NCI-H82 treated with DMSO at 0.1 percent for 48 hours (cell line): Measurements from ENCODE around the gene GPR84.

Experiments used
- DNase-seq: peaks from one replicate; lab custom pipeline; 2025; ENCODE audit not compliant: unreplicated experiment; lab: John Stamatoyannopoulos, UW

GPR84 gene

GRCh38 chr12:54374562-54375258 lies 10.4 kb upstream of the GPR84 start:
- no peak for DNase-seq

GRCh38 chr12:54373649-54374561 lies 9.6 kb upstream of the GPR84 start:
- no peak for DNase-seq

- DNase-seq = no peak
These were observed 8.0 kb upstream of the GPR84 start for GRCh38 chr12:54372113-54372806.

GRCh38 chr12:54371328-54372112 lies 7.2 kb upstream of the GPR84 start:
- no peak for DNase-seq

GRCh38 chr12:54370171-54370730 lies 6.0 kb upstream of the GPR84 start:
- no peak for DNase-seq

GRCh38 chr12:54369597-54370131 lies 5.4 kb upstream of the GPR84 start:
- no peak for DNase-seq

GRCh38 chr12:54368709-54369596 lies 4.7 kb upstream of the GPR84 start:
- peak; percentile 72 for DNase-seq

- no peak for DNase-seq
These were observed 3.9 kb upstream of the GPR84 start for GRCh38 chr12:54368025-54368708.

- DNase-seq = no peak
These were observed 668 bp downstream of the GPR84 start for GRCh38 chr12:54363618-54364017.

GRCh38 chr12:54363047-54363446 lies 1.2 kb downstream of the GPR84 start:
- DNase-seq = no peak

- DNase-seq = peak; percentile 81
These were observed 3.4 kb downstream of the GPR84 start for GRCh38 chr12:54360717-54361456.

- DNase-seq = no peak
These were observed 4.4 kb downstream of the GPR84 start for GRCh38 chr12:54359762-54360351.

- DNase-seq = peak; percentile 99
These were observed 5.1 kb downstream of the GPR84 start for GRCh38 chr12:54358945-54359761.

- peak; percentile 60 for DNase-seq
These were observed 5.9 kb downstream of the GPR84 start for GRCh38 chr12:54358191-54358944.

GRCh38 chr12:54357506-54358190 lies 6.6 kb downstream of the GPR84 start:
- DNase-seq = no peak
